H1 (cell line): Measurements from ENCODE around the gene ANKRD31.
A peak's percentile ranks its signal among the peaks of the same experiment; 100 is the strongest.

ENCODE experiments used
- EZH2 ChIP-seq: fragments of 200-600 bp; sonication (generic); IDR thresholded peaks from 2 replicates; pipeline ENCODE4 v1.7.1; 2012; ENCODE audit warnings: low read depth, mild to moderate bottlenecking, moderate library complexity, low read length, inconsistent platforms; ENCODE audit not compliant: severe bottlenecking
- MAX ChIP-seq: IDR thresholded peaks from 2 replicates; pipeline ENCODE4 v1.6.1; 2012; ENCODE audit warnings: inconsistent platforms
- POLR2A ChIP-seq, 2 experiments: IDR thresholded peaks; 1 replicate in 1 of 2; 2 replicates in 1 of 2; pipeline ENCODE4 v1.6.1; 2011; ENCODE audit warnings: low read depth in 2 of 2, low read length in 2 of 2, mild to moderate bottlenecking in 2 of 2; ENCODE audit errors: control extremely low read depth in 1 of 2
- POLR2AphosphoS5 ChIP-seq: IDR thresholded peaks from 2 replicates; pipeline ENCODE4 v1.6.1; 2011; ENCODE audit warnings: low read depth, low read length
- TF ChIP-seq, protein P1 (sequence below), 3 experiments: IDR thresholded peaks; 1 replicate in 2 of 3; 2 replicates in 1 of 3; pipeline versions ENCODE4 v1.5.1 to v1.6.1; 2011; ENCODE audit warnings: low read length in 3 of 3, mild to moderate bottlenecking in 3 of 3, inconsistent platforms in 2 of 3, low read depth in 1 of 3, moderate library complexity in 1 of 3; ENCODE audit not compliant: insufficient read depth in 1 of 3; ENCODE audit errors: control extremely low read depth in 1 of 3
- TF ChIP-seq, protein P2 (sequence below): IDR thresholded peaks from 2 replicates; pipeline ENCODE4 v1.6.1; 2012; ENCODE audit warnings: inconsistent platforms

GRCh38 chr5:75053304-75054133, 183.2 kb downstream of the ANKRD31 start:
- TF ChIP-seq POLR2AphosphoS5, result no peak; the same call in 1 of the 2 replicates
- TF ChIP-seq, protein P1, sequence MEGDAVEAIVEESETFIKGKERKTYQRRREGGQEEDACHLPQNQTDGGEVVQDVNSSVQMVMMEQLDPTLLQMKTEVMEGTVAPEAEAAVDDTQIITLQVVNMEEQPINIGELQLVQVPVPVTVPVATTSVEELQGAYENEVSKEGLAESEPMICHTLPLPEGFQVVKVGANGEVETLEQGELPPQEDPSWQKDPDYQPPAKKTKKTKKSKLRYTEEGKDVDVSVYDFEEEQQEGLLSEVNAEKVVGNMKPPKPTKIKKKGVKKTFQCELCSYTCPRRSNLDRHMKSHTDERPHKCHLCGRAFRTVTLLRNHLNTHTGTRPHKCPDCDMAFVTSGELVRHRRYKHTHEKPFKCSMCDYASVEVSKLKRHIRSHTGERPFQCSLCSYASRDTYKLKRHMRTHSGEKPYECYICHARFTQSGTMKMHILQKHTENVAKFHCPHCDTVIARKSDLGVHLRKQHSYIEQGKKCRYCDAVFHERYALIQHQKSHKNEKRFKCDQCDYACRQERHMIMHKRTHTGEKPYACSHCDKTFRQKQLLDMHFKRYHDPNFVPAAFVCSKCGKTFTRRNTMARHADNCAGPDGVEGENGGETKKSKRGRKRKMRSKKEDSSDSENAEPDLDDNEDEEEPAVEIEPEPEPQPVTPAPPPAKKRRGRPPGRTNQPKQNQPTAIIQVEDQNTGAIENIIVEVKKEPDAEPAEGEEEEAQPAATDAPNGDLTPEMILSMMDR (IDR thresholded peaks at IDR 0.05; ENCODE audit: control extremely low read depth in 1 of 3, insufficient read depth in 1 of 3, low read depth in 1 of 3, low read length in 3 of 3), result peak in 1 of 3 experiments; percentile 0; a peak in 1 of 4 replicates
- TF ChIP-seq MAX, result no peak
- TF ChIP-seq POLR2A (IDR thresholded peaks at IDR 0.05; ENCODE audit: control extremely low read depth in 1 of 2, low read depth in 2 of 2, low read length in 2 of 2), result peak in 1 of 2 experiments; percentile 11; a peak in 1 of 3 replicates
- TF ChIP-seq, protein P2, sequence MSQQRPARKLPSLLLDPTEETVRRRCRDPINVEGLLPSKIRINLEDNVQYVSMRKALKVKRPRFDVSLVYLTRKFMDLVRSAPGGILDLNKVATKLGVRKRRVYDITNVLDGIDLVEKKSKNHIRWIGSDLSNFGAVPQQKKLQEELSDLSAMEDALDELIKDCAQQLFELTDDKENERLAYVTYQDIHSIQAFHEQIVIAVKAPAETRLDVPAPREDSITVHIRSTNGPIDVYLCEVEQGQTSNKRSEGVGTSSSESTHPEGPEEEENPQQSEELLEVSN, result peak; percentile 83
- peak; percentile 58 for TF ChIP-seq EZH2
